SK-N-MC (cell line): ENCODE results near the gene GAS6.

ENCODE experiments used
- DNase-seq: peaks from one replicate; pipeline ENCODE4 v3.0.0-alpha.2; 2011; ENCODE audit warnings: low read depth, low spot score
- H3K27ac ChIP-seq: fragments of 200-600 bp; sonication (generic); 2 replicates; pipeline ENCODE4 v1.5.1; 2016; ENCODE audit warnings: mixed run types
- H3K36me3 ChIP-seq: fragments of 200-600 bp; sonication (generic); 2 replicates; pipeline ENCODE4 v1.6.1; 2017; ENCODE audit warnings: antibody characterized with exemption, low read length, mixed read lengths; ENCODE audit not compliant: insufficient read depth
- H3K4me3 ChIP-seq: fragments of 200-600 bp; sonication (generic); 2 replicates; pipeline ENCODE4 v1.5.1; 2016
- H3K9ac ChIP-seq: fragments of 200-600 bp; sonication (generic); 2 replicates; pipeline ENCODE4 v1.8.0; 2017; ENCODE audit warnings: mixed run types, mixed read lengths; ENCODE audit not compliant: insufficient read length
- H3K9me3 ChIP-seq: fragments of 200-600 bp; sonication (generic); 2 replicates; pipeline ENCODE4 v1.6.1; 2017; ENCODE audit warnings: low read depth, mild to moderate bottlenecking, antibody characterized with exemption, low read length, moderate library complexity, mixed read lengths
- EZH2 ChIP-seq: fragments of 200-600 bp; sonication (generic); IDR thresholded peaks from one replicate; pipeline ENCODE4 v1.6.1; 2017; ENCODE audit warnings: antibody characterized with exemption
- FOXP2 ChIP-seq: optimal IDR thresholded peaks from 2 replicates; pipeline ENCODE3; 2011; ENCODE audit warnings: mild to moderate bottlenecking, moderate library complexity; ENCODE audit not compliant: insufficient read depth; ENCODE audit errors: extremely low read length, control extremely low read depth
- POLR2AphosphoS5 ChIP-seq: IDR thresholded peaks from 2 replicates; pipeline ENCODE4 v1.6.1; 2012; ENCODE audit warnings: mild to moderate bottlenecking, low read depth, low read length, borderline replicate concordance

Gene GAS6

GRCh38 chr13:113845723-113846635 is 17.9 kb downstream of the GAS6 start:
- H3K36me3 ChIP-seq: no peaks in the 10 kb centered on the region
- no peak for DNase-seq
- H3K4me3 ChIP-seq: no peak overlapping the region

GRCh38 chr13:113845055-113845454 is 18.8 kb downstream of the GAS6 start:
- H3K36me3 ChIP-seq: no peaks in the 10 kb centered on the region
- H3K9me3 ChIP-seq: no peaks in the 10 kb centered on the region
- DNase-seq: no peak
- H3K27ac ChIP-seq: no peak overlapping the region
- TF ChIP-seq EZH2 (no peak), FOXP2 (no peak), POLR2AphosphoS5 (no peak)
- no peak overlapping the region for H3K4me3 ChIP-seq
- H3K9ac ChIP-seq: no peak overlapping the region

More at GRCh38 chr13:113845723-113846635, 17.9 kb downstream of the GAS6 start:
- Histone ChIP-seq H3K9me3 (no peaks in the 10 kb centered on the region), H3K9ac (no peak overlapping the region), H3K27ac (no peak overlapping the region)
- no peak for TF ChIP-seq FOXP2
- no peak for TF ChIP-seq EZH2
- TF ChIP-seq POLR2AphosphoS5: no peak

GRCh38 chr13:113843864-113844556 is 19.9 kb downstream of the GAS6 start:
- no peak for DNase-seq
- Histone ChIP-seq H3K27ac (no peak overlapping the region), H3K9me3 (no peaks in the 10 kb centered on the region), H3K9ac (no peak overlapping the region), H3K4me3 (no peak overlapping the region), H3K36me3 (no peaks in the 10 kb centered on the region)
- no peak for TF ChIP-seq FOXP2
- TF ChIP-seq POLR2AphosphoS5: no peak
- TF ChIP-seq EZH2: no peak

GRCh38 chr13:113843063-113843654 is 20.7 kb downstream of the GAS6 start:
- TF ChIP-seq EZH2 (no peak), POLR2AphosphoS5 (no peak), FOXP2 (no peak)
- no peaks in the 10 kb centered on the region for H3K9me3 ChIP-seq
- no peaks in the 10 kb centered on the region for H3K36me3 ChIP-seq
- no peak for DNase-seq
- H3K27ac ChIP-seq: no peak overlapping the region
- H3K4me3 ChIP-seq: no peak overlapping the region
- H3K9ac ChIP-seq: no peak overlapping the region

- Histone ChIP-seq H3K27ac (no peak overlapping the region), H3K9ac (no peak overlapping the region), H3K4me3 (no peak overlapping the region), H3K9me3 (no peaks in the 10 kb centered on the region), H3K36me3 (no peaks in the 10 kb centered on the region)
- TF ChIP-seq EZH2 (no peak), POLR2AphosphoS5 (no peak), FOXP2 (no peak)
- no peak for DNase-seq
These were observed 21.4 kb downstream of the GAS6 start for GRCh38 chr13:113842336-113843062.

- Histone ChIP-seq H3K36me3 (no peaks in the 10 kb centered on the region), H3K4me3 (no peak overlapping the region), H3K27ac (no peak overlapping the region), H3K9ac (no peak overlapping the region), H3K9me3 (no peaks in the 10 kb centered on the region)
- no peak for DNase-seq
- TF ChIP-seq EZH2 (no peak), FOXP2 (no peak), POLR2AphosphoS5 (no peak)
These were observed 22.6 kb downstream of the GAS6 start for GRCh38 chr13:113841353-113841650.

- H3K4me3 ChIP-seq: no peak overlapping the region
These were observed 23.1 kb downstream of the GAS6 start for GRCh38 chr13:113840541-113841352.

More at GRCh38 chr13:113840541-113841352, 23.1 kb downstream of the GAS6 start:
- TF ChIP-seq POLR2AphosphoS5 (no peak), EZH2 (no peak), FOXP2 (no peak)
- no peak for DNase-seq
- Histone ChIP-seq H3K36me3 (no peaks in the 10 kb centered on the region), H3K9me3 (no peaks in the 10 kb centered on the region), H3K27ac (no peak overlapping the region), H3K9ac (no peak overlapping the region)
